ENCODE results near the gene XPOT. TPM values are rescaled to one million over a fixed set of nuclear protein-coding genes. Genes with fewer than 3 reads are reported as not detected.
"Not testable (repeated sequence)": the region's sequence is repeated elsewhere in the genome, so short reads cannot be mapped to it uniquely, and the experiment has no call there.

Gene XPOT, protein sequence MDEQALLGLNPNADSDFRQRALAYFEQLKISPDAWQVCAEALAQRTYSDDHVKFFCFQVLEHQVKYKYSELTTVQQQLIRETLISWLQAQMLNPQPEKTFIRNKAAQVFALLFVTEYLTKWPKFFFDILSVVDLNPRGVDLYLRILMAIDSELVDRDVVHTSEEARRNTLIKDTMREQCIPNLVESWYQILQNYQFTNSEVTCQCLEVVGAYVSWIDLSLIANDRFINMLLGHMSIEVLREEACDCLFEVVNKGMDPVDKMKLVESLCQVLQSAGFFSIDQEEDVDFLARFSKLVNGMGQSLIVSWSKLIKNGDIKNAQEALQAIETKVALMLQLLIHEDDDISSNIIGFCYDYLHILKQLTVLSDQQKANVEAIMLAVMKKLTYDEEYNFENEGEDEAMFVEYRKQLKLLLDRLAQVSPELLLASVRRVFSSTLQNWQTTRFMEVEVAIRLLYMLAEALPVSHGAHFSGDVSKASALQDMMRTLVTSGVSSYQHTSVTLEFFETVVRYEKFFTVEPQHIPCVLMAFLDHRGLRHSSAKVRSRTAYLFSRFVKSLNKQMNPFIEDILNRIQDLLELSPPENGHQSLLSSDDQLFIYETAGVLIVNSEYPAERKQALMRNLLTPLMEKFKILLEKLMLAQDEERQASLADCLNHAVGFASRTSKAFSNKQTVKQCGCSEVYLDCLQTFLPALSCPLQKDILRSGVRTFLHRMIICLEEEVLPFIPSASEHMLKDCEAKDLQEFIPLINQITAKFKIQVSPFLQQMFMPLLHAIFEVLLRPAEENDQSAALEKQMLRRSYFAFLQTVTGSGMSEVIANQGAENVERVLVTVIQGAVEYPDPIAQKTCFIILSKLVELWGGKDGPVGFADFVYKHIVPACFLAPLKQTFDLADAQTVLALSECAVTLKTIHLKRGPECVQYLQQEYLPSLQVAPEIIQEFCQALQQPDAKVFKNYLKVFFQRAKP
- 10 to 100 TPM; 26.9 to 33.4 (median 30.1) TPM for total RNA-seq
- 10 to 100 TPM in 2 of 3 donors, 1 to 10 TPM in 1; 7.8 to 21.4 (median 10.6) TPM for polyA plus RNA-seq

GRCh38 chr12:64403707-64404469 is at the start of gene XPOT:
XPOT (plus strand) TSS chr12:64404392; CDS start chr12:64410036, 5,644 bp downstream.
- peaks cover 0 to 21% (median 11%) of the 10 kb centered on the region in 4 donors for H3K4me1 ChIP-seq
- no peaks in the 10 kb centered on the region for H3K9me3 ChIP-seq
- H3K27ac ChIP-seq, result peak within 1 kb of the TSS; percentile 96 to 100 (median 98)
- 10 to 12% methylated on average over 60 of the region's 60 CpGs for WGBS, 2 donors
- intact Hi-C loops (cut with DNase I), result loop anchor here (2.0 to 10.0 kb wide), 5 partner anchors 49 to 627 kb away; partner anchors contain the start of genes RXYLT1 and TBK1
- peak; percentile 97 for DNase-seq
- no peaks in the 10 kb centered on the region for H3K36me3 ChIP-seq
- TF ChIP-seq EP300 (IDR thresholded peaks at IDR 0.05), result peak in 2 of 4 donors; percentile 39 to 62
- TF ChIP-seq POLR2A (IDR thresholded peaks at IDR 0.05), result no peak
- TF ChIP-seq POLR2AphosphoS5 (IDR thresholded peaks at IDR 0.05), result peak; percentile 9 to 78 (median 38)
- peak within 1 kb of the TSS; percentile 85 to 97 (median 94) for H3K4me3 ChIP-seq
- H3K27me3 ChIP-seq, result no peaks in the 10 kb centered on the region

DNA sequence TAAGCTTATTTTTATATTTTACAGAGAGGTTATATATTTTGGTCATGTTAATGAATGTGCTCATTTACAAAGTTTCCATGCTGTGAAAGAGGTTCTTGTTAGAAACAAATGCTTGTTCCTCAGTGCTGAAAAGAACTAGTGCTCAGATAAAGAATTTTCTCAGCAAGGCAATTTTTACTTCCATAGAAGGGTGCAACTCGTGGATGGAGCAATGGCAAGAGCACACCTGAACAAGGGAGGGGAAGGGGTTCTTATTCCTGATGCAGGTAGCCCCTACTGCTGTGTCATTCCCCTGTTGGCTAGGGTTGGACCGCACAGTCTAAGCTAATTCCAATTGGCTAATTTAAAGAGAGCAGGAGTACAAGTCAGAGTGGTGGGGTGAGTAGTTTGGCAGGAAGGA is 48.0 kb upstream of the XPOT start:
- H3K36me3 ChIP-seq; H3K4me3 ChIP-seq; H3K27me3 ChIP-seq; H3K9me3 ChIP-seq; DNase-seq; H3K27ac ChIP-seq; intact Hi-C loops (cut with DNase I); H3K4me1 ChIP-seq: not testable (repeated sequence)
- WGBS, 2 donors, result 83% methylated on average over 2 of the region's 2 CpGs

DNA sequence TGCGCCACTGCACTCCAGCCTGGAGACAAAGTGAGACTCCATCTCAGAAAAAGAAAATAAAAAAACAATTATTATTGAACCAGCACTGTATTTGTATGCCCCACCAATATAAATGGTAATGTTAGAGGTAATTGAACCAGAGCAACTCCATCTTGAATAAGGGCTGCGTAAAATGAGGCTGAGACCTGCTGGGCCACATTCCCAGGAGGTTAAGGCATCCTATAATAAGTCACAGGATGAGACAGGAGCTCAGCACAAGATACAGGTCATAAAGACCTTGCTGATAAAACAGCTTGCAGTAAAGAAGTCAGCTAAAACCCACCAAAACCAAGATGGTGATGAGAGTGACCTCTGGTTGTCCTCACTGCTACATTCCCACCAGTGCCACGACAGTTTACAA is 43.0 kb upstream of the XPOT start:
- H3K27me3 ChIP-seq; H3K36me3 ChIP-seq; H3K27ac ChIP-seq; intact Hi-C loops (cut with DNase I); H3K9me3 ChIP-seq; H3K4me3 ChIP-seq; DNase-seq; H3K4me1 ChIP-seq: not testable (repeated sequence)
- WGBS, 2 donors, result 82 to 87% methylated on average over 3 of the region's 3 CpGs

DNA sequence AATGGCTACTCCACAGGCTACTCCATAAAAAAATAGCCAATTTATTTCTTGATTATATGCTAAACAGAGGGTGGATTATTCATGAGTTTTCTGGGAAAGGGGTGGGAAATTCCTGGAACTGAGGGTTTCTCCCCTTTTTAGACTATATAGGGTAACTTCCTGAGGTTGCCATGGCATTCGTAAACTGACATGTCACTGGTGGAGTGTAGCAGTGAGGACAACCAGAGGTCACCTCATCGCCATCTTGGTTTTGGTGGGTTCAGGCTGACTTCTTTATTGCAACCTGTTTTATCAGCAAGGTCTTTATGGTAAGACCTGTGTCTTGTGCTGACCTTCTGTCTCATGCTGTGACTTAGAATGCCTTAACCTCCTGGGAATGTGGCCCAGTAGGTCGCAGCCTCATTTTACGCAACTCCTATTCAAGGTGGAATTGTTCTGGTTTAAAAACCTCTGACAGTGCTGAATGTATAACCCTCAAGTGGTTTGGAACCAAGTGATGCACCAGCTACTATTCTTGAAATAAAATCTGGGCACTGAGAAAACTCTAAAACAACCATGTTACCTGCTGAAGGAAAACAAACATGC is 41.4 kb upstream of the XPOT start:
- intact Hi-C loops (cut with DNase I), result no loop called here
- no peak for TF ChIP-seq POLR2AphosphoS5 (IDR thresholded peaks at IDR 0.05)
- TF ChIP-seq POLR2A (IDR thresholded peaks at IDR 0.05), result no peak
- TF ChIP-seq, protein P1, sequence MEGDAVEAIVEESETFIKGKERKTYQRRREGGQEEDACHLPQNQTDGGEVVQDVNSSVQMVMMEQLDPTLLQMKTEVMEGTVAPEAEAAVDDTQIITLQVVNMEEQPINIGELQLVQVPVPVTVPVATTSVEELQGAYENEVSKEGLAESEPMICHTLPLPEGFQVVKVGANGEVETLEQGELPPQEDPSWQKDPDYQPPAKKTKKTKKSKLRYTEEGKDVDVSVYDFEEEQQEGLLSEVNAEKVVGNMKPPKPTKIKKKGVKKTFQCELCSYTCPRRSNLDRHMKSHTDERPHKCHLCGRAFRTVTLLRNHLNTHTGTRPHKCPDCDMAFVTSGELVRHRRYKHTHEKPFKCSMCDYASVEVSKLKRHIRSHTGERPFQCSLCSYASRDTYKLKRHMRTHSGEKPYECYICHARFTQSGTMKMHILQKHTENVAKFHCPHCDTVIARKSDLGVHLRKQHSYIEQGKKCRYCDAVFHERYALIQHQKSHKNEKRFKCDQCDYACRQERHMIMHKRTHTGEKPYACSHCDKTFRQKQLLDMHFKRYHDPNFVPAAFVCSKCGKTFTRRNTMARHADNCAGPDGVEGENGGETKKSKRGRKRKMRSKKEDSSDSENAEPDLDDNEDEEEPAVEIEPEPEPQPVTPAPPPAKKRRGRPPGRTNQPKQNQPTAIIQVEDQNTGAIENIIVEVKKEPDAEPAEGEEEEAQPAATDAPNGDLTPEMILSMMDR (IDR thresholded peaks at IDR 0.05), result no peak
- TF ChIP-seq EP300 (IDR thresholded peaks at IDR 0.05), result no peak
- Histone ChIP-seq H3K4me3 (no peak overlapping the region), H3K36me3 (no peaks in the 10 kb centered on the region), H3K4me1 (no peaks in the 10 kb centered on the region), H3K27me3 (no peaks in the 10 kb centered on the region), H3K27ac (no peak overlapping the region), H3K9me3 (no peaks in the 10 kb centered on the region)
- 88 to 91% methylated on average over 4 of the region's 4 CpGs for WGBS, 2 donors
- DNase-seq, result no peak

- Histone ChIP-seq H3K9me3 (peaks cover 0 to 5% (median 1%) of the 10 kb centered on the region in 4 donors), H3K27ac (no peak overlapping the region), H3K4me3 (no peak overlapping the region), H3K36me3 (no peaks in the 10 kb centered on the region), H3K27me3 (no peaks in the 10 kb centered on the region), H3K4me1 (no peaks in the 10 kb centered on the region)
- TF ChIP-seq, protein P1 (IDR thresholded peaks at IDR 0.05), result no peak
- no peak for TF ChIP-seq POLR2AphosphoS5 (IDR thresholded peaks at IDR 0.05)
- no peak for TF ChIP-seq POLR2A (IDR thresholded peaks at IDR 0.05)
- no peak for TF ChIP-seq EP300 (IDR thresholded peaks at IDR 0.05)
- no peak for DNase-seq
- intact Hi-C loops (cut with DNase I), result no loop called here
- WGBS, 2 donors, result 51 to 66% methylated on average over 1 of the region's 1 CpG
These were observed 20.5 kb upstream of the XPOT start for GRCh38 chr12:64383675-64384074.
